ENCODE measurements around the gene ZNF302.

- TF ChIP-seq CTCF (IDR thresholded peaks at IDR 0.05; ENCODE audit: low read depth, low read length, missing input control): no peak
- TF ChIP-seq HNF4G (IDR thresholded peaks at IDR 0.05): no peak
- peak; percentile 33 to 57 for TF ChIP-seq JUND (IDR thresholded peaks at IDR 0.05)
- peak; percentile 96 for TF ChIP-seq YY1 (IDR thresholded peaks at IDR 0.05)
- peak; percentile 76 for TF ChIP-seq REST (IDR thresholded peaks at IDR 0.05)
- peak; percentile 71 to 91 for TF ChIP-seq GABPA (IDR thresholded peaks at IDR 0.05 in 1 of 2, conservative IDR thresholded peaks at IDR 0.05 in 1 of 2)
- peak; percentile 61 for TF ChIP-seq ATF3 (IDR thresholded peaks at IDR 0.05)
- no peak for TF ChIP-seq MAX (IDR thresholded peaks at IDR 0.05)
- no peak for TF ChIP-seq HNF4A (conservative IDR thresholded peaks at IDR 0.05)
- TF ChIP-seq RAD21 (IDR thresholded peaks at IDR 0.05): no peak
- TF ChIP-seq SP1 (IDR thresholded peaks at IDR 0.05): no peak
- TF ChIP-seq TAF1 (conservative IDR thresholded peaks at IDR 0.05): no peak
Measured at GRCh38 chr19:34676697-34677385, 637 bp upstream of the ZNF302 start, which contains the start of gene SCGB2B2.
